GM18951 (cell line): Measurements from ENCODE around the gene RAB17.

ENCODE experiments used
- POLR2A ChIP-seq: IDR thresholded peaks from 4 replicates; pipeline ENCODE4 v1.6.1; 2011; ENCODE audit warnings: mild to moderate bottlenecking; ENCODE audit not compliant: insufficient read length, insufficient read depth; ENCODE audit errors: extremely low read depth
- in situ Hi-C: fragments of 300-500 bp; cut with MboI; formaldehyde crosslinking; loops from one replicate; pipeline ENCODE4 v1.12.0; 2022; ENCODE audit warnings: low sequenced_read_pairs, mixed read lengths, inconsistent platforms; ENCODE audit not compliant: unreplicated experiment

Gene RAB17

DNA sequence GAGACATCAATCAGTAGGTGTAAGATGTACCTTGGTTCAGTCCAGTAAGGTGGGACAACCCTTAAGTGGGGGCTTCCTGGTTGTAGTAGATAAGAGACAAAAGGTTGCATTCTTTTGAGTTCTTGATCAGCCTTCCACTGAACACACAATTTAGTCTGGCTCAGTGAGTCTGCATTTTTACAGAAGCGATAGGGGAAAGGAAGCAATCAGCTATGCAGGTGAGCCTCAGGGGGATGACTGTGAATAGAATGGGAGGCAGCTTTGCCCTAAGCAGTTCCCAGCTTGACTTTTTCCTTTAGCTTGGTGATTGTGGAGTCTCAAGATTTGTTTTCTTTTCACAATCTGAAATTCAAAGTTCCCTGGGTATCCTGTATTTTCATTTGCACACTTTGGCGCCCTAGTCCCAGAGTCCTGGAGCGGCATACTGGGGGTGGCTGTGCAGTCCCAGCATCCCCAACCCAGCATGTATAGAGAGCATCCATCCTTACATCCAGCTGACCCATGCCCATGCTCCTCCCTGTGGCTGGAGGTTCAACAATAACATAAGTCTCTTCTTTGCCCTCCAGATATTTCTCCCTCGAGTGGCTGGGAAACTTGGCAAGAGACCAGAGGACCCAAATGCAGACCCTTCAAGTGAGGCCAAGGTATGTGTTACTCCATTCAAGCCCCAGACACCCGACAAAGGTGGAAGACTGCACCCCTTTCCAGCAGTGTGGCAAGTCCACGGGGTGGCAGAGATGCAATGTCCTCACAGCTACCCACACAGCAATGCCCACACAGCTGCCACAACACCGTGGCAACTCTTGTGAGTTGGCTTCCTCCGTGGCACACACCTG, 44.3 kb downstream of the RAB17 start:
- in situ Hi-C loops = no loop called here
- no peak for TF ChIP-seq POLR2A

- TF ChIP-seq POLR2A = no peak
- in situ Hi-C loops = no loop called here
Measured at GRCh38 chr2:237542001-237542704, 48.4 kb downstream of the RAB17 start.

DNA sequence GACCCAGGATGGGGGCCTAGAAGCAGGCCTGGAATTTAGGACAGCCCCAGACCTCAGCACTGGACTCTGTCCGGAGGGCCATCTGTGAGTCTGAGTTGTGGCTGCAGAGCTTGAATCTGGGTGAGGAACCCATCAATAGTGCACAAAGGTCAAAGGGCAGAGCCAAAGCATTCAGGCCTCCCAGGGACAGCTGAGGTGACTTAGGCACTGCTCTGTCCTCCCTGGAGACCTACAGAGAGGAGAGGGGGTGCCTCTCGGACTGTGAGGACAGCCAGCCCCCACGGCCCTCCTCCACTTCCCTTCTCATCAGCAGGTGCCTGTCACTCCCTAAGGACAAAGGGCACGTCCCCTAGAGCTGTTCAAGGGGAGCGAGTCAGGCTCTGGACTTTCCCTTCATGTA, 49.3 kb downstream of the RAB17 start:
- in situ Hi-C loops = no loop called here
- TF ChIP-seq POLR2A = no peak

DNA sequence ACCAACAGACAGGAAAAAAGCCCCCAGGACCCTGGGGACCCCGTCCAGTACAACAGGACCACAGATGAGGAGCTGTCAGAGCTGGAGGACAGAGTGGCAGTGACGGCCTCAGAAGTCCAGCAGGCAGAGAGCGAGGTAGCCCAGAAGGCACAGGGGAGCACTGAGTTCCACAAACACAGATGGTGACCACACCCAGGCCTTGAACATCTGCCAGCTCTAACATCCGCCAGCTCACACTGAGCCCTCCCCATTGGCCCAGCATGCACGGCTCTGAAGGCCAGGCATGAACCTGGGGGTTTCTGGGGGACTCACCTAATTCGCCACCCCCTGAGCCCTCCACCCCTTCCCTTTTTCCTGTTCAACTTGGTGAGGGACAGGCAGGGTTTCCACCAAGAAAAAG, 49.7 kb downstream of the RAB17 start:
- in situ Hi-C loops = no loop called here
- TF ChIP-seq POLR2A = no peak

DNA sequence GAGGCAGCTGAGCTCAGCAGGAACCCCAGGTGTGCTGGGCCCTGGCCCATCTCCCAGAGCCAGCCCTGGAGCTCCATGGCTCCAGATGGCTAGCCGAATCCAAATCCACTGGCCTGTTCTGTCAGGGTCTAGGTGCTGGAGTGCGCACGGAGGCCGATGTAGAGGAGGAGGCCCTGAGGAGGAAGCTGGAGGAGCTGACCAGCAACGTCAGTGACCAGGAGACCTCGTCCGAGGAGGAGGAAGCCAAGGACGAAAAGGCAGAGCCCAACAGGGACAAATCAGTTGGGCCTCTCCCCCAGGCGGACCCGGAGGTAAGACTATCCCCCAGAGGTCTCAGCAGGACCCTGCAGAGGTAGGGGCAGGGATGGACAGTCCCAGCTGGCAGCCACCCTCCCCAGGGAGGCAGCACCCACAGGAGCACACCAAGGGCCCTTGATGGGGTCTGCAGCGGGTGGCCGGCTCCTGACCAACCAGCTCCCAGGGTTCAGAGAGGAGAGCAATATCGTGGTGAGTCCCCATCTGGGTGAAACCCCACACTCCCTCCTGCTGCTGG, 50.2 kb downstream of the RAB17 start:
- in situ Hi-C loops = no loop called here
- TF ChIP-seq POLR2A = no peak

DNA sequence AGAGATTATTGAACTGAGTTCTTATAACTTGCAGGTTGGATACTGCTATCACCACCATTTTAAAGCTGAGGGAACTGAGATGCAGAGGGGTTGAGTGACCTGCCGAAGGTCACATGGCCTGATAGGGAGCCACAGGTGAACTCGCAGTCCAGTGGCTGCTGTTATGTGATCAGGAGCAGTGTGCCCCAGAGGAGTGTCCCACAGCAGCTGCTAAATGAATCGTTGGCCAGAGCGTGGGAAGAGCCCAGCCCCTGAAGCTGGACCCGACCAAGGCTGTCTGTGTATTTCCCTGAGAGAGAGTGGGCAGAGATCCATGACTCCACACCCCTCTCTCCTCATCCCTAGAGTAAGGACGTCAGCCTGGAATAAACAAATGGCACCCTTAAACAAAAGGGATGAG, 50.9 kb downstream of the RAB17 start:
- in situ Hi-C loops = no loop called here
- no peak for TF ChIP-seq POLR2A

GRCh38 chr2:237538901-237539300, 51.6 kb downstream of the RAB17 start:
- in situ Hi-C loops = no loop called here
- TF ChIP-seq POLR2A = no peak

GRCh38 chr2:237538001-237538720, 52.4 kb downstream of the RAB17 start:
- in situ Hi-C loops = no loop called here

GRCh38 chr2:237536617-237537016, 53.9 kb downstream of the RAB17 start:
- no peak for TF ChIP-seq POLR2A
- in situ Hi-C loops = no loop called here

More at GRCh38 chr2:237538001-237538720, 52.4 kb downstream of the RAB17 start:
- no peak for TF ChIP-seq POLR2A

DNA sequence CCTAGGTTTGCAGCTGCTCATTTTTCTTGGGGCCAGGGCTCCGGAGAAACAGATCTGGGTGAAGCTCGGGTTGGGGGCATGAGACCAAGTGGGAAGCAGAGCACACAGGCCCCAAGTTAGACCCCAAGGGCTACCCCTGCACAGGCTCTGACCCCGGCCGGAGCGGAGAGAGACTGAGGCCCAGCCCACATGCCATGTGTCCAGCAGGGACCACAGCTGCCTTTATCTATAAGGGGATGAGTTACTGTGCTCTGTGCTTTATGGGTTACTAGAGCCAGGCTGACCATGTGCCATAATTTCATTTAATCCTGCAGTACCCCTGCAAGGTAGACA, 54.5 kb downstream of the RAB17 start:
- in situ Hi-C loops = no loop called here
- no peak for TF ChIP-seq POLR2A

DNA sequence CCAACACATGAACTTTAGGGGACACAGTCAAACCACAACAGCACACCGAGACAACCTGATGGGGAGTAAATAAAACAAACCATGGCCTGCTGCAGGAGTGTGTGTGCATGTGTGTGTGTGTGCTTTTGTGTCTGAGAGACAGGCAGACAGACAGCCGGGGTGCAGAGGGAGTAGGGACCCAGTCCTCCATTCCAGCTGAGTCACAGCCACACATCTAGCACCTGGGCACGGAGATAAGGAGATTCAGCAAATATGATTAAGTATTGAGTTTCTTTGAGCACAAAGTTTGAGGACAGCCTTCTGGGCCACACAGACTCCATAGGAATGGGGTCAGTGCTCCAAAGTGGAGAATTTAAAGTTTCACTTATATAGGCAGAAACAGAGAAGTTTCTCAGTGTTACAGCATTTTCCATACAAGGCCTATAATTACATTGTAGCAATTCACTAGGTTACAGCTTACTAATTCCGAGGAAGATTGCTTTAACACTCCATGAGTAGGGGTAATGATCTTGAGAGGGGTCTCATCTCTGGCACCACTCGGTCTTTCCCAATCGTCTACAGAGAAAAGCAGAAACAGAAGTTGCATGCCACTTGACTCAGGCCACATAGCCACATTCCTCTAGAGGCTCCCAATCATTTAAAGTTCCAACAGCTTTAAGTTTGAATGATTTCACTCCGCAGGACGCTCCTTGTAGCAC, 55.0 kb downstream of the RAB17 start:
- in situ Hi-C loops = no loop called here
- TF ChIP-seq POLR2A = no peak

GRCh38 chr2:237534380-237534779, 56.2 kb downstream of the RAB17 start:
- no peak for TF ChIP-seq POLR2A
- in situ Hi-C loops = no loop called here
